ENCODE results near the gene MS4A6E. TPM values are rescaled to one million over a fixed set of nuclear protein-coding genes. Genes with fewer than 3 reads are reported as not detected.

MS4A6E gene
- total and polyA plus RNA-seq, 2 of the 8 experiments (the other 6 are each of a cell fraction or from before 2014, with no cell fraction given), result not detected

GRCh38 chr11:60376601-60377000, 49.5 kb downstream of the MS4A6E start:
- Histone ChIP-seq H3K18ac (ENCODE audit: extremely low read depth, low read length) (no peak overlapping the region), H3K56ac (replicated peaks; ENCODE audit: insufficient read length, low read depth, low read length) (no peak overlapping the region), H4K20me1 (replicated peaks in 1 of 2; ENCODE audit: control insufficient read depth in 1 of 2, insufficient read depth in 2 of 2, low read length in 2 of 2) (no peaks in the 10 kb centered on the region), H3K23me2 (ENCODE audit: low read depth, low read length) (no peaks in the 10 kb centered on the region), H3K27me3 (replicated peaks in 1 of 4; ENCODE audit: control insufficient read depth in 3 of 4, extremely low read depth in 1 of 4, insufficient read depth in 3 of 4, low read length in 3 of 4) (no peaks in the 10 kb centered on the region), H2BK15ac (ENCODE audit: low read length) (no peak overlapping the region), H3K36me3 (ENCODE audit: control insufficient read depth in 2 of 4, insufficient read depth in 4 of 4, low read length in 3 of 4) (no peaks in the 10 kb centered on the region), H4K8ac (ENCODE audit: extremely low read depth, insufficient read depth, low read length) (no peak overlapping the region), H3K4me3 (ENCODE audit: extremely low read depth in 1 of 4, insufficient read depth in 2 of 4, low read depth in 3 of 4, low read length in 4 of 4) (no peak overlapping the region), H3K27ac (ENCODE audit: low read depth, low read length) (no peak overlapping the region), H4K5ac (ENCODE audit: insufficient read length, low read depth, low read length) (no peak overlapping the region), H3K4me2 (ENCODE audit: insufficient read depth in 1 of 2, low read depth in 2 of 2, low read length in 2 of 2) (no peak overlapping the region), H3K4ac (replicated peaks; ENCODE audit: insufficient read length, low read depth, low read length) (no peak overlapping the region), H3K79me2 (ENCODE audit: control insufficient read depth in 1 of 2, insufficient read depth in 2 of 2, low read length in 2 of 2) (no peaks in the 10 kb centered on the region), H2BK12ac (ENCODE audit: low read depth, low read length) (no peak overlapping the region), H3K79me1 (ENCODE audit: low read depth, low read length) (no peaks in the 10 kb centered on the region), H3K9me3 (ENCODE audit: insufficient read depth in 2 of 2, low read depth in 1 of 2, low read length in 1 of 2) (no peaks in the 10 kb centered on the region), H2BK20ac (ENCODE audit: low read length) (no peak overlapping the region), H4K91ac (replicated peaks; ENCODE audit: insufficient read length, low read length) (no peak overlapping the region), H2AFZ (ENCODE audit: low read length) (no peak overlapping the region), H2BK120ac (replicated peaks; ENCODE audit: low read depth, low read length) (no peak overlapping the region), H3K23ac (ENCODE audit: insufficient read length) (no peak overlapping the region), H2BK5ac (ENCODE audit: low read depth, low read length) (no peak overlapping the region), H3K4me1 (replicated peaks in 1 of 4; ENCODE audit: control insufficient read depth in 3 of 4, insufficient read depth in 4 of 4, low read length in 3 of 4) (no peaks in the 10 kb centered on the region), H3K14ac (ENCODE audit: insufficient read length) (no peak overlapping the region), H2AK5ac (ENCODE audit: low read depth, low read length) (no peak overlapping the region), H3K9ac (replicated peaks in 1 of 4; ENCODE audit: extremely low read depth in 1 of 4, low read depth in 3 of 4, low read length in 3 of 4) (no peak overlapping the region)
- FAIRE-seq, result no peak
- POLR2A ChIA-PET (ENCODE audit: partially characterized antibody), result no interaction called here
- no peak for DNase-seq (ENCODE audit: low read depth in 1 of 2, low spot score in 2 of 2)
- WGBS, 2 experiments (ENCODE audit: extremely low coverage in 1 of 2, insufficient coverage in 1 of 2, insufficient read length in 1 of 2, insufficient replicate concordance in 2 of 2, low coverage in 1 of 2, low lambda C conversion rate in 2 of 2, missing lambda C conversion rate in 1 of 2), result 94% methylated on average over 3 of the region's 3 CpGs; no CpG with 5 or more reads in 1 of the 2 experiments
- CTCF ChIA-PET (ENCODE audit: partially characterized antibody), result no interaction called here
- TF ChIP-seq POU5F1 (IDR thresholded peaks at IDR 0.05; ENCODE audit: low read depth, low read length) (no peak), KDM4A (IDR thresholded peaks at IDR 0.05; ENCODE audit: low read depth, low read length, severe bottlenecking) (no peak), SIRT6 (IDR thresholded peaks at IDR 0.05; ENCODE audit: low read length) (no peak), ATF2 (IDR thresholded peaks at IDR 0.05; ENCODE audit: low read length) (no peak), JUND (IDR thresholded peaks at IDR 0.05; ENCODE audit: low read length) (no peak)

Data from H1 (cell line).